Suprapubic skin (tissue), 4 donors: ENCODE measurements around the gene SLC22A23. TPM values are rescaled to one million over a fixed set of nuclear protein-coding genes. Genes with fewer than 3 reads are reported as not detected.
A peak's percentile ranks its signal among the peaks of the same experiment; 100 is the strongest.

Source experiments
- DNase-seq, 2 donors: peaks; one replicate each; pipeline ENCODE4 v3.0.0-alpha.2; 2019; ENCODE audit warnings: low spot score in 2 of 2
- H3K27ac ChIP-seq: fragments of 200-600 bp; sonication (generic); one replicate; pipeline ENCODE4 v1.5.1; 2019
- H3K27me3 ChIP-seq: fragments of 200-600 bp; sonication (generic); one replicate; pipeline ENCODE4 v1.5.1; 2019
- H3K36me3 ChIP-seq: fragments of 200-600 bp; sonication (generic); one replicate; pipeline ENCODE4 v1.5.1; 2019
- H3K4me1 ChIP-seq: fragments of 200-600 bp; sonication (generic); one replicate; pipeline ENCODE4 v1.5.1; 2019
- H3K4me3 ChIP-seq: fragments of 200-600 bp; sonication (generic); one replicate; pipeline ENCODE4 v1.5.1; 2019; ENCODE audit warnings: mild to moderate bottlenecking
- H3K9me3 ChIP-seq: fragments of 200-600 bp; sonication (generic); one replicate; pipeline ENCODE4 v1.5.1; 2019
- CTCF ChIP-seq, 2 donors: fragments of 200-600 bp in 1 of 2; fragments of 450-650 bp in 1 of 2; sonication (generic) in 1 of 2; IDR thresholded peaks; one replicate each; pipeline ENCODE4 v1.5.1; 2016 to 2019; ENCODE audit warnings: antibody characterized with exemption in 2 of 2, mild to moderate bottlenecking in 1 of 2, moderate library complexity in 1 of 2
- EP300 ChIP-seq: sonication (generic); formaldehyde crosslinking; IDR thresholded peaks from one replicate; pipeline ENCODE4 v1.6.1; 2017; ENCODE audit warnings: antibody characterized with exemption
- POLR2A ChIP-seq, 2 donors: fragments of 450-650 bp; IDR thresholded peaks; one replicate each; pipeline ENCODE4 v1.6.1; 2017; ENCODE audit warnings: antibody characterized with exemption in 2 of 2, mild to moderate bottlenecking in 2 of 2, moderate library complexity in 2 of 2
- POLR2AphosphoS5 ChIP-seq, 3 donors: sonication (generic); formaldehyde crosslinking; IDR thresholded peaks; one replicate each; pipeline ENCODE4 v1.6.1; 2017; ENCODE audit warnings: antibody characterized with exemption in 3 of 3
- WGBS: methylation state at CpG from one replicate; pipeline ENCODE4 v1.1.5; 2018; 5-methylcytosine and 5-hydroxymethylcytosine counted together
- total RNA-seq, 4 donors: library from RNA; depleted of rRNA; stranded (reverse); fragments of >200 nt; gene quantifications; one replicate each; pipeline ENCODE4 v1.1.0, GENCODE V29; 2016

SLC22A23 gene
- total RNA-seq, 4 donors from 2014 or later = 38.2 to 59.8 (median 48.1) TPM

- WGBS = 95% methylated on average over 3 of the region's 3 CpGs
- no peak for TF ChIP-seq POLR2AphosphoS5 (IDR thresholded peaks at IDR 0.05)
- no peak for TF ChIP-seq CTCF (IDR thresholded peaks at IDR 0.05)
- no peak for TF ChIP-seq POLR2A (IDR thresholded peaks at IDR 0.05)
- no peak for TF ChIP-seq EP300
- Histone ChIP-seq H3K27me3 (no peaks in the 10 kb centered on the region), H3K9me3 (no peaks in the 10 kb centered on the region), H3K27ac (no peak overlapping the region), H3K36me3 (no peaks in the 10 kb centered on the region), H3K4me3 (no peak overlapping the region), H3K4me1 (peaks cover 42% of the 10 kb centered on the region)
- no peak for DNase-seq
Measured at GRCh38 chr6:3421143-3421542, 35.7 kb downstream of the SLC22A23 start.

- 43% methylated on average over 3 of the region's 3 CpGs for WGBS
- no peak for TF ChIP-seq POLR2AphosphoS5 (IDR thresholded peaks at IDR 0.05)
- TF ChIP-seq POLR2A (IDR thresholded peaks at IDR 0.05) = no peak
- TF ChIP-seq EP300 = no peak
- TF ChIP-seq CTCF (IDR thresholded peaks at IDR 0.05) = no peak
- Histone ChIP-seq H3K27me3 (no peaks in the 10 kb centered on the region), H3K27ac (peak overlapping the region; percentile 50), H3K9me3 (no peaks in the 10 kb centered on the region), H3K4me3 (no peak overlapping the region), H3K36me3 (no peaks in the 10 kb centered on the region), H3K4me1 (peaks cover 37% of the 10 kb centered on the region)
- DNase-seq = peak in 1 of 2 donors; percentile 37
Measured at GRCh38 chr6:3419624-3420272, 37.1 kb downstream of the SLC22A23 start.

GRCh38 chr6:3418496-3419060 is 38.3 kb downstream of the SLC22A23 start:
- H3K27ac ChIP-seq = peak overlapping the region; percentile 71
- WGBS = 59% methylated on average over 8 of the region's 8 CpGs
- no peaks in the 10 kb centered on the region for H3K9me3 ChIP-seq
- peaks cover 42% of the 10 kb centered on the region for H3K4me1 ChIP-seq
- no peak for DNase-seq
- TF ChIP-seq POLR2A (IDR thresholded peaks at IDR 0.05) = no peak
- peak in 1 of 3 donors; percentile 91 for TF ChIP-seq POLR2AphosphoS5 (IDR thresholded peaks at IDR 0.05)
- no peak for TF ChIP-seq CTCF (IDR thresholded peaks at IDR 0.05)
- no peaks in the 10 kb centered on the region for H3K27me3 ChIP-seq
- no peaks in the 10 kb centered on the region for H3K36me3 ChIP-seq
- no peak overlapping the region for H3K4me3 ChIP-seq

- 86% methylated on average over 3 of the region's 4 CpGs for whole genome bisulfite sequencing
- peaks cover 38% of the 10 kb centered on the region for H3K4me1 ChIP-seq
Measured at GRCh38 chr6:3417473-3417872, 39.4 kb downstream of the SLC22A23 start.

More at GRCh38 chr6:3417473-3417872, 39.4 kb downstream of the SLC22A23 start:
- H3K27me3 ChIP-seq = no peaks in the 10 kb centered on the region
- TF ChIP-seq POLR2A (IDR thresholded peaks at IDR 0.05) (no peak), POLR2AphosphoS5 (IDR thresholded peaks at IDR 0.05) (no peak), CTCF (IDR thresholded peaks at IDR 0.05) (no peak), EP300 (no peak)
- no peak for DNase-seq
- peak overlapping the region; percentile 71 for H3K27ac ChIP-seq
- no peak overlapping the region for H3K4me3 ChIP-seq
- no peaks in the 10 kb centered on the region for H3K9me3 ChIP-seq
- no peaks in the 10 kb centered on the region for H3K36me3 ChIP-seq
